HG03135 (cell line): ENCODE measurements around the gene ERGIC3.

Source experiments
- ATAC-seq: cut with Tn5 transposase; IDR thresholded peaks from one replicate; pipeline ENCODE4 v1.9.1; 2021; ENCODE audit warnings: mild to moderate bottlenecking, moderate library complexity; ENCODE audit not compliant: unreplicated experiment

The ERGIC3 gene

GRCh38 chr20:35541783-35542662 lies at the start of gene ERGIC3:
Gene ERGIC3 (plus strand): TSS chr20:35542078. CDS start chr20:35542098, 20 bp downstream.
- ATAC-seq, result peak; percentile 97

- no peak for ATAC-seq
Observed at GRCh38 chr20:35492352-35492751, 49.5 kb upstream of the ERGIC3 start.

GRCh38 chr20:35496481-35496880 lies 45.4 kb upstream of the ERGIC3 start:
- ATAC-seq, result no peak

- no peak for ATAC-seq
Observed at GRCh38 chr20:35497320-35497719, 44.6 kb upstream of the ERGIC3 start.

GRCh38 chr20:35497780-35498189 lies 44.1 kb upstream of the ERGIC3 start:
- no peak for ATAC-seq

- no peak for ATAC-seq
Observed at GRCh38 chr20:35499271-35499670, 42.6 kb upstream of the ERGIC3 start.

- no peak for ATAC-seq
Observed at GRCh38 chr20:35502352-35502751, 39.5 kb upstream of the ERGIC3 start.

- ATAC-seq, result no peak
Observed at GRCh38 chr20:35503281-35503680, 38.6 kb upstream of the ERGIC3 start.

GRCh38 chr20:35503841-35504561 lies 37.9 kb upstream of the ERGIC3 start:
- ATAC-seq, result no peak

- ATAC-seq, result no peak
Observed at GRCh38 chr20:35504751-35505150, 37.1 kb upstream of the ERGIC3 start.

GRCh38 chr20:35506179-35506578 lies 35.7 kb upstream of the ERGIC3 start:
- ATAC-seq, result no peak

- no peak for ATAC-seq
Observed at GRCh38 chr20:35506872-35507638, 34.8 kb upstream of the ERGIC3 start.

GRCh38 chr20:35508493-35509218 lies 33.2 kb upstream of the ERGIC3 start:
- ATAC-seq, result no peak

GRCh38 chr20:35510951-35511735 lies 30.7 kb upstream of the ERGIC3 start:
- no peak for ATAC-seq

- no peak for ATAC-seq
Observed at GRCh38 chr20:35511814-35512420, 30.0 kb upstream of the ERGIC3 start.

- ATAC-seq, result no peak
Observed at GRCh38 chr20:35514371-35514932, 27.4 kb upstream of the ERGIC3 start.

- ATAC-seq, result no peak
Observed at GRCh38 chr20:35515341-35515740, 26.5 kb upstream of the ERGIC3 start.

- ATAC-seq, result no peak
Observed at GRCh38 chr20:35515949-35516645, 25.8 kb upstream of the ERGIC3 start.
